Astrocyte of the cerebellum (primary cell): ENCODE measurements around the gene CSF2.

ENCODE experiments used
- DNase-seq: peaks from one replicate; pipeline ENCODE4 v3.0.0-alpha.2; 2011; ENCODE audit warnings: low read depth
- H3K4me3 ChIP-seq: 2 replicates; pipeline ENCODE4 v1.5.1; 2011; ENCODE audit warnings: mild to moderate bottlenecking, low read depth, low read length, moderate library complexity
- in situ Hi-C: cut with HindIII; loops from 2 replicates; pipeline ENCODE4 v1.10.0; 2017; ENCODE audit warnings: low sequenced_read_pairs
- TF ChIP-seq, protein P1 (sequence below): IDR thresholded peaks from 2 replicates; pipeline ENCODE4 v1.5.1; 2012; ENCODE audit warnings: low read length, low read depth, moderate library complexity, mild to moderate bottlenecking; ENCODE audit errors: missing control alignments

Gene CSF2

DNA sequence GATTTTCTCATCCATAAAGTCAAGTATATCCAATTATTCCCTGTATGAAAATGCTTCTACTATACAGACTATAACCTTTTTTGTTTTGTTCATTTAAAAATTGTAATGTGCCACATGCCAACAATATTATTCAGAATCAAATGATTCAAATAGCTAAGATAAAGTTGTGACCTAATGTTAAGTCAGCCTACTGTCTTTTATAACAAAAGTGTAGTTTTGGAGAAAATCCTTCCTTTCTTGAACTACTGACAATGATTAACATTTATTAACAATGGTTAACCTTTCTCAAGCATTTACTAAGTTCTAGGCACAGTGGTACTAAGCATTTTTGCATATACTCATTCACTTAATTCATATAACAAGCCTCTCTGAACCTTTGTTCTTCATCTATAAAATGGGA, 25.0 kb downstream of the CSF2 start:
- no peak for DNase-seq
- in situ Hi-C loops: no loop called here
- TF ChIP-seq, protein P1, sequence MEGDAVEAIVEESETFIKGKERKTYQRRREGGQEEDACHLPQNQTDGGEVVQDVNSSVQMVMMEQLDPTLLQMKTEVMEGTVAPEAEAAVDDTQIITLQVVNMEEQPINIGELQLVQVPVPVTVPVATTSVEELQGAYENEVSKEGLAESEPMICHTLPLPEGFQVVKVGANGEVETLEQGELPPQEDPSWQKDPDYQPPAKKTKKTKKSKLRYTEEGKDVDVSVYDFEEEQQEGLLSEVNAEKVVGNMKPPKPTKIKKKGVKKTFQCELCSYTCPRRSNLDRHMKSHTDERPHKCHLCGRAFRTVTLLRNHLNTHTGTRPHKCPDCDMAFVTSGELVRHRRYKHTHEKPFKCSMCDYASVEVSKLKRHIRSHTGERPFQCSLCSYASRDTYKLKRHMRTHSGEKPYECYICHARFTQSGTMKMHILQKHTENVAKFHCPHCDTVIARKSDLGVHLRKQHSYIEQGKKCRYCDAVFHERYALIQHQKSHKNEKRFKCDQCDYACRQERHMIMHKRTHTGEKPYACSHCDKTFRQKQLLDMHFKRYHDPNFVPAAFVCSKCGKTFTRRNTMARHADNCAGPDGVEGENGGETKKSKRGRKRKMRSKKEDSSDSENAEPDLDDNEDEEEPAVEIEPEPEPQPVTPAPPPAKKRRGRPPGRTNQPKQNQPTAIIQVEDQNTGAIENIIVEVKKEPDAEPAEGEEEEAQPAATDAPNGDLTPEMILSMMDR: no peak
- no peak overlapping the region for H3K4me3 ChIP-seq

DNA sequence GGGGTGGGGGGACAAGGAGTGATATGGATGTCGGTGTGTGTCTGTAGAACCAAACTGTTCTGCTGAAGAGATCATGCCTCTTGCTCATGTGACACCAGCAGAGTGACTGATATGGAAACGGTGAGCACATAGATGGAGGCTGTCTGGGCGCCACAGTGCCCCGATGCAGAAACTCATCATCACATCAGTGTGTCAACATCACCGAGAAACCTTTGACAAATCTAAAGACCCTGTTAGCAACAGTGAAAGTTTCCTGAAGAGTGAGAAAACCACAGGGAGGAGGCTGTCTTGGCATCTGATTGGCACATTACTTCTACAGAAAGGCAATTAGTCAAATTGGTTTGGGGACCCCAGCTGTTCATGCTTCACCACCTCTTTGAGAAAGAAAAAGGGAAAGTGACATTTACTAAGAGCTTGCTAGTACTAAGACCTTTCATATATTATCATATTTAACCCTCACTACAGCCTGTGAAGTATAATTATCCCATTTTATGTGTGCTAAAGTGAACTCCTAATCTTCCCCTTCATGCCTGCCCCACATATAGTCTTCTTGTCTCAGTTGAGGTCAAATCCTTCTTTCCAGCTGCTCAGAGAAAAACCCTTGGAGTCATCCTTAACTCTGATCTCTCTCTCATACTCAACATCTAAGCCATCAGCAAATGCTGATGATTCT, 25.6 kb downstream of the CSF2 start:
- H3K4me3 ChIP-seq: no peak overlapping the region
- in situ Hi-C loops: no loop called here
- DNase-seq: no peak
- TF ChIP-seq, protein P1: no peak

DNA sequence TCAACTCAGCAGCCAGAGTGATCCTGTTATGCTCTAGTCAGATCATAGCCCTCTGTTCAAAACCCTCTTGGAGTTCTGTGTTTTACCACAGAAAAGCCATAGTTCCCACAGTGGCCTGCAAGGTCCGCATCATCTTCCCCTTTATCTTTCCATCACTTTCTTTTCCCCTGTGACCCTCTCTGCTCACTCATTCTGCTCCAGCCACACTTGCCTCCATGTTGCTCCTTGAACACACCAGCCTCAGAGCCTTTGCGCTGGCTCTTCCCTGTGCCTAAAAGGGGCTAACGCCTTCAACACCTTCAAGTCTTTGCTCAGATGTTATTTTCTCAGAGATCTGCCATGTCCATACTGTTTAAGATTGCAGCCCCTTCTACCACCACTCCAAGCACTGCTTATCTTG, 26.3 kb downstream of the CSF2 start:
- in situ Hi-C loops: no loop called here
- TF ChIP-seq, protein P1: no peak
- H3K4me3 ChIP-seq: no peak overlapping the region
- no peak for DNase-seq

DNA sequence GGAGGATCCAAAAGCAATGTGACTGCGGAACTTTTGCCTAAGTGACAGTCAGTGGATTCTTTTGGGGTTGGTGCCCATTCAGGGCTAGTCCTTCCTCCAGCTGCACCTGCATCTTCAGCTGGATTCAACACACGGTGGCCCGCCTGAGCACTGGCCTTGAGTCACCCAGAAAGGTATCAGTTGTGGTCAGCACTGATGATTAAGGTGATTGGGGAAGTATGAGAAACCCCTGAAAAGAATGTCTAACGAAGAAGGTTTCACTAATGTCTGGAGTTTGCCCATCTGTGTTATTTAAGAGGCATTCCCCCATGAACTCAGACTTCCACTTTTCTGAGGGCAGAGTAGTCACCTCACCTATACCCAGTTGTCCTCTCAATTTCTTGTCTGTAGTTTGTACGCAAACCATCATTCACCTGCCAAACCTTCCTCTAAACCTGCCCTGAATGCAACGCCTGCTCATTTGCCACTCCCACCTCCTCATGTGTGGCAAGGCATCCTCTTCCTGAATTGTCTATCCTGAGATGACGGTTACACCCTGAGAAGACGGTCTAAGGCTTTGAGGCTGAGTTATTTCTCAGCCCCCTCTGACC, 27.2 kb downstream of the CSF2 start:
- no peak for DNase-seq
- TF ChIP-seq, protein P1: no peak

DNA sequence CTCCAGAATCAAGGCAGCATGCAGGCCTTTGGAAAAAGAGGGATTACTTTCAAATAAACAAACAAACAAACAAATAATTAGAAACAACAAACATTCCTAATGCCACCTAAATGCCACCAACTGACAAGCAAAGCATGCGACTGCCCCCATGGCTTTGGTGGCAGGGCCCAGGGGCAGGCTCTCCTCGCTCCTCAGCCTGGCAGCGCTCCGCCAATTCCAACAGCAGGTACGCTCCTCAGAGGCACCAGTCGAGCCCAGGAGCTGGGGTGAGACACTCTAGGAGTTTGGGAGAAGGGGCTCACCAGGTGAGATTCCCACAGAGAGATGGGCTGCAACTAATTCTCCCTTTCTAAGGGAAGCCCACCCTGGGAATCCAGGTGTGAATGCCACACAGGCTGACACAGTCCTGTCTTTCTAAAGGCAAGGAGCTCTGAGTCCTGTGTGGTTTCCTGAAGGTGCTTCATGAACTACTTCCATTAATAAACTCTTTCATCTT, 27.8 kb downstream of the CSF2 start:
- TF ChIP-seq, protein P1: no peak
- no peak overlapping the region for H3K4me3 ChIP-seq
- in situ Hi-C loops: no loop called here
- DNase-seq: no peak

More for the DNA sequence above, 27.2 kb downstream of the CSF2 start:
- in situ Hi-C loops: no loop called here
- H3K4me3 ChIP-seq: no peak overlapping the region

DNA sequence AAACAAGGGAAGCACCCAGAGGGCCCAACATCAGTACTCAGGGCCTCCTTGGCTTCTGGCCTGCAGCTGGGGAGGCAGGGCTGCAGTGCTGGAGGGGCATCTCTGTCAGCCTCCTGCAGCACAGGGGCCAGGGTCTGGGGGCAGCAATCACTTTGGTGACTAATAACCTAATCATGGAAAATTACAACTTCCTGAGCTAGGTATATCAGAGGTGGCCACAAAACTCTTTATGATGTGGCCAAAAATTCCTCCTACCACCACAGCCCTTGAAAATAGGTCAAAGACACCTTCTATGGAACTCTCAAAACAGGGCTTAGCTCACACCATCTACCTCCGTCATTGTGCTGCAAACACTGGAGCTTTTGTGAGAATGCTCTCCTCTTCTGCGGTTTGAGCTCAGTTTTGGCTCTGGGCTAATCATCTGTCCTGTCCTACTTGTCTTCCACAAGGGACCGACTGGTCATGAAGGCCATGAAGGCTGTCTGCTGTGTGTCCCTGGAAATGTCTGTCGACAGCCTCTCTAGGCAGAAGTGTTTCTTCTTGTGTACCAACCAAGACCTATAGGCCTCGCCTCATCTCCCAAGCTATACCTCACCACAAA, 28.6 kb downstream of the CSF2 start:
- H3K4me3 ChIP-seq: no peak overlapping the region
- DNase-seq: no peak
- in situ Hi-C loops: no loop called here
- TF ChIP-seq, protein P1: no peak
